HCT116 (cell line): ENCODE results near the gene MTIF3. TPM values are rescaled to one million over a fixed set of nuclear protein-coding genes. Genes with fewer than 3 reads are reported as not detected.

Experiments used
- ATAC-seq: fragments of 200-7000 bp; cut with Tn5 transposase; 2 replicates; pipeline ENCODE4 v1.9.1; 2020; ENCODE audit warnings: mild to moderate bottlenecking, moderate library complexity
- BruUV-seq: library from RNA; stranded (reverse); fragments of 400-500 nt; replicated peaks from 2 replicates; lab custom pipeline; 2021; lab: Mats Ljungman, UMichigan
- CTCF ChIA-PET: fragments of 300-600 bp; sonication (Branson Sonifier 250); formaldehyde crosslinking; loops from one replicate; lab custom pipeline; 2021; ENCODE audit warnings: antibody characterized with exemption; lab: Charles Lee
- POLR2A ChIA-PET: fragments of 300-600, 350-600 bp; sonication (Branson Sonifier 250); formaldehyde crosslinking; loops from one replicate; lab custom pipeline; 2021; ENCODE audit warnings: antibody characterized with exemption; lab: Charles Lee
- RAD21 ChIA-PET, 2 experiments: fragments of 300-600 bp; sonication (Branson Sonifier 250); formaldehyde crosslinking; loops; one replicate each; lab custom pipeline; 2023; ENCODE audit warnings: low total read pairs in 2 of 2; ENCODE audit not compliant: uncharacterized antibody in 2 of 2, unreplicated experiment in 2 of 2, low non-redundant PET in 1 of 2; lab: Charles Lee
- DNase-seq: peaks from one replicate; pipeline ENCODE4 v3.0.0-alpha.2; 2010; ENCODE audit warnings: low read depth, low spot score
- H2AFZ ChIP-seq: fragments of 200-600 bp; shearing (Covaris generic), sonication (generic); 2 replicates; pipeline ENCODE4 v1.6.1; 2017; ENCODE audit warnings: low read depth, mixed run types, mixed read lengths, antibody characterized with exemption, low read length; ENCODE audit not compliant: poor library complexity, severe bottlenecking
- H3K27ac ChIP-seq: 2 replicates; pipeline ENCODE4 v1.5.1; 2012; ENCODE audit warnings: low read depth, low read length
- H3K27me3 ChIP-seq: fragments of 200-600 bp; sonication (generic); 2 replicates; pipeline ENCODE4 v1.6.1; 2016; ENCODE audit warnings: mixed run types, low read length, mixed read lengths; ENCODE audit not compliant: insufficient read depth
- H3K36me3 ChIP-seq, 2 experiments: fragments of 200-500 bp in 1 of 2; fragments of 200-600 bp in 1 of 2; sonication (Bioruptor generic) in 1 of 2; sonication (generic) in 1 of 2; 2 replicates each; pipeline versions ENCODE4 v1.5.1 to v1.6.1; 2014 to 2016; ENCODE audit warnings: low read length in 2 of 2, inconsistent platforms in 1 of 2, mixed read lengths in 1 of 2, mixed run types in 1 of 2; ENCODE audit not compliant: insufficient read depth in 2 of 2, control insufficient read depth in 1 of 2
- H3K4me1 ChIP-seq, 2 experiments: fragments of 200-600 bp in 1 of 2; sonication (generic) in 1 of 2; 2 replicates each; pipeline versions ENCODE4 v1.5.1 to v1.6.1; 2012 to 2017; ENCODE audit warnings: low read length in 2 of 2, inconsistent platforms in 1 of 2, mild to moderate bottlenecking in 1 of 2, mixed read lengths in 1 of 2, mixed run types in 1 of 2, moderate library complexity in 1 of 2; ENCODE audit not compliant: insufficient read depth in 2 of 2, control insufficient read depth in 1 of 2
- H3K4me2 ChIP-seq: fragments of 200-600 bp; sonication (generic); 2 replicates; pipeline ENCODE4 v1.6.1; 2017; ENCODE audit warnings: mixed run types, low read length, mixed read lengths
- H3K4me3 ChIP-seq, 2 experiments: fragments of 200-600 bp in 1 of 2; sonication (generic) in 1 of 2; replicated peaks in 1 of 2; 2 replicates each; pipeline ENCODE4 v1.5.1; 2011 to 2016; ENCODE audit warnings: low read length in 2 of 2, control low read depth in 1 of 2, low read depth in 1 of 2, mild to moderate bottlenecking in 1 of 2, mixed read lengths in 1 of 2, mixed run types in 1 of 2
- H3K79me2 ChIP-seq: fragments of 200-600 bp; sonication (generic); 2 replicates; pipeline ENCODE4 v1.6.1; 2017; ENCODE audit warnings: mild to moderate bottlenecking, mixed run types, low read length, moderate library complexity, mixed read lengths; ENCODE audit not compliant: insufficient read depth
- H3K9ac ChIP-seq: fragments of 200-600 bp; sonication (generic); 2 replicates; pipeline ENCODE4 v1.6.1; 2016; ENCODE audit warnings: low read length, mixed read lengths
- H3K9me2 ChIP-seq: fragments of 200-600 bp; sonication (generic), shearing (Covaris generic); 2 replicates; pipeline ENCODE4 v1.6.1; 2017; ENCODE audit warnings: mixed run types, mild to moderate bottlenecking, moderate library complexity; ENCODE audit not compliant: insufficient read depth
- H3K9me3 ChIP-seq, 2 experiments: fragments of 200-500 bp in 1 of 2; fragments of 200-600 bp in 1 of 2; sonication (Bioruptor generic) in 1 of 2; sonication (generic) in 1 of 2; 2 replicates each; pipeline ENCODE4 v1.6.1; 2014 to 2017; ENCODE audit warnings: low read length in 2 of 2, mixed read lengths in 2 of 2, inconsistent platforms in 1 of 2, low read depth in 1 of 2, mild to moderate bottlenecking in 1 of 2, mixed run types in 1 of 2, moderate library complexity in 1 of 2; ENCODE audit not compliant: control insufficient read depth in 1 of 2, insufficient read depth in 1 of 2
- H4K20me1 ChIP-seq: fragments of 200-600 bp; sonication (generic), shearing (Covaris generic); 2 replicates; pipeline ENCODE4 v1.6.1; 2017; ENCODE audit warnings: mixed run types, mild to moderate bottlenecking, moderate library complexity; ENCODE audit not compliant: insufficient read depth
- CBX3 ChIP-seq: IDR thresholded peaks from 2 replicates; pipeline ENCODE4 v1.6.1; 2012; ENCODE audit warnings: low read depth
- CEBPB ChIP-seq: IDR thresholded peaks from 2 replicates; pipeline ENCODE4 v1.6.1; 2012; ENCODE audit warnings: low read depth
- EGR1 ChIP-seq: IDR thresholded peaks from 2 replicates; pipeline ENCODE4 v1.6.1; 2012; ENCODE audit warnings: low read depth
- ELF1 ChIP-seq: IDR thresholded peaks from 2 replicates; pipeline ENCODE4 v1.6.1; 2012; ENCODE audit warnings: low read depth, borderline replicate concordance
- EZH2 ChIP-seq: fragments of 200-600 bp; sonication (generic); IDR thresholded peaks from 2 replicates; pipeline ENCODE4 v1.6.1; 2017; ENCODE audit warnings: antibody characterized with exemption, mixed run types
- EZH2phosphoT487 ChIP-seq: fragments of 200-600 bp; IDR thresholded peaks from 2 replicates; pipeline ENCODE4 v1.6.1; 2018; ENCODE audit warnings: antibody characterized with exemption, borderline replicate concordance
- FOSL1 ChIP-seq: IDR thresholded peaks from 2 replicates; pipeline ENCODE4 v1.6.1; 2012; ENCODE audit warnings: low read depth
- JUND ChIP-seq: IDR thresholded peaks from 2 replicates; pipeline ENCODE4 v1.6.1; 2012
- RAD21 ChIP-seq: IDR thresholded peaks from 2 replicates; pipeline ENCODE4 v1.6.1; 2012; ENCODE audit warnings: low read depth, mild to moderate bottlenecking
- SIN3A ChIP-seq: IDR thresholded peaks from 2 replicates; pipeline ENCODE4 v1.6.1; 2012; ENCODE audit warnings: low read depth
- SP1 ChIP-seq: IDR thresholded peaks from 2 replicates; pipeline ENCODE4 v1.6.1; 2012; ENCODE audit warnings: low read depth
- SRF ChIP-seq: IDR thresholded peaks from 2 replicates; pipeline ENCODE4 v1.6.1; 2012; ENCODE audit warnings: low read depth
- TCF7L2 ChIP-seq: IDR thresholded peaks from 2 replicates; pipeline ENCODE4 v1.7.0; 2011; ENCODE audit warnings: borderline replicate concordance, inconsistent platforms; ENCODE audit not compliant: insufficient read depth, insufficient read length; ENCODE audit errors: extremely low read depth
- YY1 ChIP-seq: IDR thresholded peaks from 2 replicates; pipeline ENCODE4 v1.6.1; 2011; ENCODE audit warnings: low read length, low read depth, moderate library complexity, mild to moderate bottlenecking; ENCODE audit not compliant: insufficient replicate concordance; ENCODE audit errors: extremely low read depth
- ZNF274 ChIP-seq: fragments of 200-500 bp; sonication (Bioruptor generic); IDR thresholded peaks from 2 replicates; pipeline ENCODE4 v1.6.1; 2014; ENCODE audit warnings: mild to moderate bottlenecking, low read depth, low read length, inconsistent platforms
- intact Hi-C: fragments of 100-400 bp; cut with micrococcal nuclease; formaldehyde crosslinking; loops from 2 replicates; pipeline ENCODE4 v1.10.0; 2022
- total RNA-seq: library from RNA; stranded (reverse); gene quantifications from one replicate; pipeline ENCODE4 v1.2.1, GENCODE V29; 2021; ENCODE audit not compliant: unreplicated experiment
- TF ChIP-seq, protein P1 (sequence below): IDR thresholded peaks from 2 replicates; pipeline ENCODE4 v1.6.1; 2012
- TF ChIP-seq, protein P2 (sequence below): IDR thresholded peaks from 2 replicates; pipeline ENCODE4 v1.6.1; 2012
- TF ChIP-seq, protein P3 (sequence below), 3 experiments: fragments of 200-600 bp in 1 of 3; sonication (generic) in 1 of 3; IDR thresholded peaks in 2 of 3; conservative IDR thresholded peaks in 1 of 3; 2 replicates each; pipeline ENCODE4 v1.5.1; 2012 to 2017; ENCODE audit warnings: low read depth in 2 of 3, low read length in 2 of 3, antibody characterized with exemption in 1 of 3, borderline replicate concordance in 1 of 3, control low read depth in 1 of 3, mild to moderate bottlenecking in 1 of 3, mixed read lengths in 1 of 3, mixed run types in 1 of 3, moderate library complexity in 1 of 3; ENCODE audit not compliant: insufficient read depth in 1 of 3
- TF ChIP-seq, protein P4 (sequence below): IDR thresholded peaks from 2 replicates; pipeline ENCODE4 v1.6.1; 2012; ENCODE audit warnings: low read depth

Gene MTIF3
- total RNA-seq, 1 experiment from 2014 or later: 27.8 TPM

DNA sequence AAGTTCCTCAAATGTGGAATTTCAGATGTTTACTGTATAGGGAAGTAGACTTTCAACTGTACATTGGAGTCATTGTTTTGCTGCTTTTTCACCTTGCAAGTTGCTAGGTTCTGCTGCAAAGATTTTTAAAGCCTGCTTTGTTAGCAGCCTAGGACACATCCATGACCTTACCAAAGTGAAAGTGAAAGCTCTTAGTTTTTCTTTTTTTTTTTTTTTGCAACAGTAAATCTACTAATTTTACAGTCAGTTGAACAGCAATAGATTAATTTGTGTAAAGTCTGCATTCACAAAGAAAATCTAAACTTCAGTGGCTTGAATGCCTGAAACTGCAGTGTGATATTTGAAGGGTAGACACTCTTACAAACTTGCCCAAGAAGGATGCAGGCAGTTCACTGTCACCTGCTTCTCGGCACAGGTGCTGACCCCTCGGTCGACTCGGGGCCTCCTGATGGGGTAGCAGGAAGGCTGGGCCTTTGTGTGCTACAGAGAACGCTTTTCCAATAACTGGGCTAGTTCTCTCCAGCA lies 5.0 kb upstream of the MTIF3 start:
- ATAC-seq (no peak), DNase-seq (no peak)
- Histone ChIP-seq H3K4me3 (no peak overlapping the region), H3K36me3 (no peaks in the 10 kb centered on the region), H3K9ac (no peak overlapping the region), H3K4me2 (0 out of 2 replicates have a peak overlapping the region, but pooled peaks have one; percentile 7), H3K4me1 (peaks cover 9 to 16% of the 10 kb centered on the region in 2 experiments), H2AFZ (no peak overlapping the region), H4K20me1 (no peaks in the 10 kb centered on the region), H3K79me2 (no peaks in the 10 kb centered on the region), H3K9me2 (no peaks in the 10 kb centered on the region), H3K27me3 (no peaks in the 10 kb centered on the region), H3K9me3 (no peaks in the 10 kb centered on the region), H3K27ac (no peak overlapping the region)
- CTCF ChIA-PET: interaction anchor here (1.1 kb wide), 1 partner anchor 29 kb away, joined by 3 read pairs; no protein-coding TSS in a partner anchor
- TF ChIP-seq CEBPB (no peak), TCF7L2 (no peak), CBX3 (no peak), SP1 (no peak), SIN3A (no peak), EZH2 (no peak), RAD21 (no peak), FOSL1 (no peak), ELF1 (no peak), SRF (no peak), EGR1 (no peak), YY1 (no peak), EZH2phosphoT487 (no peak), ZNF274 (no peak), JUND (no peak)
- TF ChIP-seq, protein P1, sequence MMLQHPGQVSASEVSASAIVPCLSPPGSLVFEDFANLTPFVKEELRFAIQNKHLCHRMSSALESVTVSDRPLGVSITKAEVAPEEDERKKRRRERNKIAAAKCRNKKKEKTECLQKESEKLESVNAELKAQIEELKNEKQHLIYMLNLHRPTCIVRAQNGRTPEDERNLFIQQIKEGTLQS: no peak
- TF ChIP-seq, protein P2, sequence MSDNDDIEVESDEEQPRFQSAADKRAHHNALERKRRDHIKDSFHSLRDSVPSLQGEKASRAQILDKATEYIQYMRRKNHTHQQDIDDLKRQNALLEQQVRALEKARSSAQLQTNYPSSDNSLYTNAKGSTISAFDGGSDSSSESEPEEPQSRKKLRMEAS: no peak
- TF ChIP-seq, protein P3, sequence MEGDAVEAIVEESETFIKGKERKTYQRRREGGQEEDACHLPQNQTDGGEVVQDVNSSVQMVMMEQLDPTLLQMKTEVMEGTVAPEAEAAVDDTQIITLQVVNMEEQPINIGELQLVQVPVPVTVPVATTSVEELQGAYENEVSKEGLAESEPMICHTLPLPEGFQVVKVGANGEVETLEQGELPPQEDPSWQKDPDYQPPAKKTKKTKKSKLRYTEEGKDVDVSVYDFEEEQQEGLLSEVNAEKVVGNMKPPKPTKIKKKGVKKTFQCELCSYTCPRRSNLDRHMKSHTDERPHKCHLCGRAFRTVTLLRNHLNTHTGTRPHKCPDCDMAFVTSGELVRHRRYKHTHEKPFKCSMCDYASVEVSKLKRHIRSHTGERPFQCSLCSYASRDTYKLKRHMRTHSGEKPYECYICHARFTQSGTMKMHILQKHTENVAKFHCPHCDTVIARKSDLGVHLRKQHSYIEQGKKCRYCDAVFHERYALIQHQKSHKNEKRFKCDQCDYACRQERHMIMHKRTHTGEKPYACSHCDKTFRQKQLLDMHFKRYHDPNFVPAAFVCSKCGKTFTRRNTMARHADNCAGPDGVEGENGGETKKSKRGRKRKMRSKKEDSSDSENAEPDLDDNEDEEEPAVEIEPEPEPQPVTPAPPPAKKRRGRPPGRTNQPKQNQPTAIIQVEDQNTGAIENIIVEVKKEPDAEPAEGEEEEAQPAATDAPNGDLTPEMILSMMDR (IDR thresholded peaks at IDR 0.05 in 2 of 3, conservative IDR thresholded peaks at IDR 0.05 in 1 of 3; ENCODE audit: borderline replicate concordance in 1 of 3, insufficient read depth in 1 of 3, low read depth in 2 of 3, low read length in 2 of 3): no peak
- TF ChIP-seq, protein P4, sequence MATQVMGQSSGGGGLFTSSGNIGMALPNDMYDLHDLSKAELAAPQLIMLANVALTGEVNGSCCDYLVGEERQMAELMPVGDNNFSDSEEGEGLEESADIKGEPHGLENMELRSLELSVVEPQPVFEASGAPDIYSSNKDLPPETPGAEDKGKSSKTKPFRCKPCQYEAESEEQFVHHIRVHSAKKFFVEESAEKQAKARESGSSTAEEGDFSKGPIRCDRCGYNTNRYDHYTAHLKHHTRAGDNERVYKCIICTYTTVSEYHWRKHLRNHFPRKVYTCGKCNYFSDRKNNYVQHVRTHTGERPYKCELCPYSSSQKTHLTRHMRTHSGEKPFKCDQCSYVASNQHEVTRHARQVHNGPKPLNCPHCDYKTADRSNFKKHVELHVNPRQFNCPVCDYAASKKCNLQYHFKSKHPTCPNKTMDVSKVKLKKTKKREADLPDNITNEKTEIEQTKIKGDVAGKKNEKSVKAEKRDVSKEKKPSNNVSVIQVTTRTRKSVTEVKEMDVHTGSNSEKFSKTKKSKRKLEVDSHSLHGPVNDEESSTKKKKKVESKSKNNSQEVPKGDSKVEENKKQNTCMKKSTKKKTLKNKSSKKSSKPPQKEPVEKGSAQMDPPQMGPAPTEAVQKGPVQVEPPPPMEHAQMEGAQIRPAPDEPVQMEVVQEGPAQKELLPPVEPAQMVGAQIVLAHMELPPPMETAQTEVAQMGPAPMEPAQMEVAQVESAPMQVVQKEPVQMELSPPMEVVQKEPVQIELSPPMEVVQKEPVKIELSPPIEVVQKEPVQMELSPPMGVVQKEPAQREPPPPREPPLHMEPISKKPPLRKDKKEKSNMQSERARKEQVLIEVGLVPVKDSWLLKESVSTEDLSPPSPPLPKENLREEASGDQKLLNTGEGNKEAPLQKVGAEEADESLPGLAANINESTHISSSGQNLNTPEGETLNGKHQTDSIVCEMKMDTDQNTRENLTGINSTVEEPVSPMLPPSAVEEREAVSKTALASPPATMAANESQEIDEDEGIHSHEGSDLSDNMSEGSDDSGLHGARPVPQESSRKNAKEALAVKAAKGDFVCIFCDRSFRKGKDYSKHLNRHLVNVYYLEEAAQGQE: no peak
- POLR2A ChIA-PET: interaction anchor here (1.1 kb wide), 1 partner anchor 30 kb away, joined by 3 read pairs; no protein-coding TSS in a partner anchor
- intact Hi-C loops: no loop called here
- RAD21 ChIA-PET: no interaction called here
- BruUV-seq: no TSS peak
